GM23248 (cell line): ENCODE data around the gene LYPD6B.

ENCODE experiments used
- EZH2 ChIP-seq: fragments of 200-600 bp; sonication (generic); IDR thresholded peaks from 2 replicates; pipeline ENCODE4 v1.6.1; 2018; ENCODE audit warnings: antibody characterized with exemption, mild to moderate bottlenecking; ENCODE audit not compliant: insufficient read depth, poor library complexity, severe bottlenecking
- EZH2phosphoT487 ChIP-seq: fragments of 200-600 bp; sonication (generic); IDR thresholded peaks from 2 replicates; pipeline ENCODE4 v1.6.1; 2018; ENCODE audit warnings: antibody characterized with exemption, moderate library complexity, mild to moderate bottlenecking, low read depth; ENCODE audit not compliant: insufficient read depth

GRCh38 chr2:149029307-149029965 is 9.1 kb upstream of the LYPD6B start:
- TF ChIP-seq EZH2phosphoT487 (no peak), EZH2 (no peak)
